GM15510 (cell line): ENCODE measurements around the gene PRADC1.

Experiments
- POLR2A ChIP-seq: IDR thresholded peaks from 3 replicates; pipeline ENCODE4 v1.6.1; 2011; ENCODE audit warnings: borderline replicate concordance; ENCODE audit not compliant: insufficient read length; ENCODE audit errors: extremely low read depth

PRADC1 gene

DNA sequence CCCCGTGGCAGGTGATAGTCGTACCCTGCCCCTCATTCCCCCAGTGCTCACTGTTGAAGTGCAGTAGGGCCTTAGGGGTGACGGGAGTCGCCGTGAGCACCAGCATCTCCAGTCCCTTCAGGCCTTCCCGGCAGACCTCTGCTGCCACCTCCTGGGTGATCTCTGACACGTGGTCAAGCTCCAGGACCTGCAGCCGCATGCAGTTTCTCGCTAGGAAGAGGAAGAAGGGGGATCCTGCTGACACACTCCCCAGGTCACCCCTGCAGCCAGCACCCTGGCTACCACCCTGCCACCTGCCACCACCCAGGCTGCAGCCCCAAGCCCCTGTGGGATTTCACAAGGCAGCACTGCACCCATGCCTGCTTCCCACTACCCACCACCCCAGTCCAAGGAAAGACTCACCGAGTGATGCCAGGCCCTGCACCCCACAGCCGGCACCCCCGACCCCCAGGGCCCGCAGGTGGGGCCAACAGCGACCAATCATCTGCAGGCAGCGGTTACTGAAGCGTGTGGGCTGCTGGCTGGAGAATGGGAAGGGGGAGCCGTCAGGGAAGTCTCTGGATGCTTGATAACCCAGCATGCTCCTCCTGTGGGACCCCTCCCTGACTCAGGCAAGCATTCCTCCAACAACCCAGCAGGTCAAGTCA lies 27.4 kb upstream of the PRADC1 start:
- no peak for TF ChIP-seq POLR2A

- TF ChIP-seq POLR2A = no peak
These were observed 26.8 kb upstream of the PRADC1 start for GRCh38 chr2:73259704-73260337.

GRCh38 chr2:73259276-73259675 lies 26.2 kb upstream of the PRADC1 start:
- TF ChIP-seq POLR2A = no peak

DNA sequence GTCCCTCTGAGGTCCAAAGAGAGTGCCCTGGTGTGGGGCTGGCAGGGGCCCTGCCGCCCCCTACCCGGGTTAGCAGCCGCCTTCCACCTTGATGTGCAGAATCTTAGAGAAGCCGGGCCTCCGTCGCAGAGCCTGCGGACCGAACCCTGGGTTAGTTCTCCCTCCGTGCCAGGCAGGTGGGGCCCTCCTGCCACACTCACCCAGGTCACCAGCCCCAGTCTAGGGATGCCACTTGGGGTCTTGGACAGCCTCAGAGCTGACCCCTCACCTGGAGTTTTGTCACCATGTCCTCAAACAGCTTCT lies 25.8 kb upstream of the PRADC1 start:
- TF ChIP-seq POLR2A = no peak

- no peak for TF ChIP-seq POLR2A
These were observed 25.3 kb upstream of the PRADC1 start for GRCh38 chr2:73258186-73258912.

DNA sequence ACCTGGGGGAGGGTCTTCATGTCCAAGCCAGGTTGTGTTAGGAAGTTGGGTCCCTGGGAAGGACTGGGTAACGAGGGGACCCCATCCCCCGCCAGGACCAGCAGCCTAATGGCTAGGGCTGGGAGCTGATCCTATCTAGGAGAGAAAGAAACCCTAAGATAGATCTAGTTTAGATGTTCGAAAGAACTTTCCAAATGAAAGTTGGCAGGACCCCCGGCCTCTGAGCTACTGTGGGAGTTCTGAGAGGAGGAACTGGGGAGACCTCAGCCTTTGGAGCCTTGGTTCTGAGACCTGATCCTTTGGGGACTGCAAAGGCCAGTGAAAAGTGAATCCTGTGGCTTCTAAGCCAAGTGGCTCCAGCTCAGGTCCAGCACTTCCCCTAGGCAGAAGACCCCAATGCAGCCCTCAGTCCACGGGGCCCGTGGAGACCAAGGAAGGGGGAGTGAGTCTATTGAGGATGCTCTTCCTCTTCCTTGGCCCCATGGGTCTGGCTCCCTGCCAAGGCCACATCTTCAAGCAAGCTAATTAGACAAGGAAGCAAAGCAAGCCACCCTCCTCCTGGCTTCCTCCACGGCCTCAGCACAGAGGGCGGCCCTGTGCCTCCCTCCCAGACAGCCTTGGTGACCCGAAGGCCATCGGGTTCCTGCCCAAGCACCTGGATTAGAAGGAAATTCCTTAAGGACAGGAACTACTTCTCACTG lies 24.5 kb upstream of the PRADC1 start:
- TF ChIP-seq POLR2A = no peak

GRCh38 chr2:73257021-73257420 lies 24.0 kb upstream of the PRADC1 start:
- TF ChIP-seq POLR2A = no peak

DNA sequence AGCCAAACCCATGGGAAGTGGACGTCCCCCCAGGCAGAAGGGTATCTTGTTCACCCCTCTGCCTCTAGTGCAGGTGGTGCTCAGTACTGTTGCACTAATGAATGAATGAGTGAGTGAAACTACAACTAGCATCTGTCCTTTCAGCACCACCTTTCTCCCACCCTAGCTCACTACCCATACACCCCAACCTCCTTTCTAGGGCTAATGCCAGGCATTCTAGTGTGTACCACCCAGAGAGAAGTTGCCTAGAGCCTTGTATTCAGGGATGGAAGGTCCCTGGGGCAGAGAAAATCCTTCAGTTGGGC lies 23.5 kb upstream of the PRADC1 start:
- no peak for TF ChIP-seq POLR2A

DNA sequence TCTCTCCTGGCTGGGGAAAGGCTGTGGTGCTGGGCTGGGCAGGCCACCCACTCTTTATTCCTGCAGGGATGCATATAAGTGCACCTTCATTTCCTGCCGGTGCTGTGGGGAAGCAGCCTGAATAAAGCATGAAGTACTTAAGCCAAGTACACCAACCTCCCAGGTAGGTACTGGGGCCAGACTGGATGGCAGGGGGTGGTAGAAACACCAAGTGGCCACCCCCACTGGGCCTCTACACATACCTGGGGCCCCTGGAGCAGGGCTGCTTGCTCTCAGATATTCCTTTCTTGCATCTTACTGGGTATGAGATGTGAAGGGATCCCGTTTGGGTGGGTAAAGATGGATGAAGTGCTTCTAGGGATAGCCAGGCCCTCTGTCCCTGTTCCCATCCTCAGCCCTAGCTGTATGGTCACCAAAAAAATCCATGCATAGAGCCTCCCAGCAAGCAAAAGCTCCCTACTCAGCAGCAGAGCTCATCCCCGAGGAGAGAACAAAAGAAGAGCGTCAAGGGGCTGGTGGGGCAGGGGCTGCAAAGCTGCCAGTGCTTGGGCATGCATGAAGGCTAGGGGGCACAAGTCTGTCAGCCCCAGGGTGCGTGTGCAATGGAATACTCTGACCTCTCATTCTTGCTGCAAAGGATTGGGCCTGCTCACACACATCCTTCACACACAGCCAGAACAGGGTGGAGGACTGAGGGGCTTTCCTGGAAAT lies 23.0 kb upstream of the PRADC1 start:
- TF ChIP-seq POLR2A = no peak

DNA sequence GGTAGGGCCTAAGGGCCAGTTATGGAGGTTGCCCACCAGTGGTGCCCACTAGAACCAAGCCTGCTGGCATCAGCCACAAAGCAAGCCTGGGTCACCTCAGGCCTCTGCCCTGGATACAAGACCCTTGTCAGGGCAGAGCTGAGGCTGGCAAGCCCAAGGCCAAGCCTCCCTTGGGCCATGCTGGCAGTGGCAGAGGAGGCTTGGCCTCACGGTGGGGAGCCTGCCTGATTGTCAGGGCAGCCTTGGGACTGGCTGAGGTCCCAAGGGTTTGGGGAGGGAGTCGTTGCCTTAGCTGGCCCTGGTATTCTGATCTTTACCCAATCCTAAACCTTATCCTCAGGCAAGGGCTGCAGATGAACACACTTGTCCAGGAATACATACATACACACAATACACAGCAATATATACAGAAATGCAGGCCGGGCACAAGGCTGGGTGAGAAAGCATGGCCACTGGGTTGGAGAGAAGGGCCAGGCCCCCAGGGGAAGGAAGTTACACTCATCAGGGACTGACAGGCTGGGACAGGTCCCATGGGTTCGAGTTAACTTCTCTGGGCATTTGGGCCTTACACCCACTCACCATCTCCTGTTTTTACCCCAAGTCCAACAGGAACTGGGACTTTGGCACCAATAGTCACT lies 22.1 kb upstream of the PRADC1 start:
- peak; percentile 8 for TF ChIP-seq POLR2A

- no peak for TF ChIP-seq POLR2A
These were observed 21.4 kb upstream of the PRADC1 start for GRCh38 chr2:73254343-73255006.

DNA sequence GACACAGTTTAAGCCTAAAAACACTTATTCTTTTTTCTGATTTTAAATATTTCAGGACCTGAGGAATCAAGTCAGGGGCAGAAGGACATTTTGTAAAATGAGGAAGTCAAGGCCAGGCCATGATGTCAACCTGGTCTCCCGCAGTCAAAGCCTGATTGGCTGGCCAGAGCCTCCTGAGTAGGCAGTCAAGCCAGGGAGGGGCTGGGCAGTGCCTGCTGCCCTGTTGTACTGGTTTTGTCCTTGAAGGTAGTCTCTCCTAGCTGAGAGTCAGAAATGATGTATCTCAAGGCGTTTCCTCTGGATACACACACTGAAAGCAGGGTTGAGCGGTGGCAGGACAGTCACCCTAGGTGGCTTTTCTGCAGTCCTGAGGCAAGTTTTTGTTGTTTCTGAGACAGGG lies 20.9 kb upstream of the PRADC1 start:
- no peak for TF ChIP-seq POLR2A

GRCh38 chr2:73253400-73253799 lies 20.4 kb upstream of the PRADC1 start:
- TF ChIP-seq POLR2A = no peak
